HG03280 (cell line): ENCODE results near the gene AK5.

ENCODE experiments used
- ATAC-seq: cut with Tn5 transposase; IDR thresholded peaks from one replicate; pipeline ENCODE4 v1.9.1; 2021; ENCODE audit warnings: mild to moderate bottlenecking, moderate library complexity; ENCODE audit not compliant: unreplicated experiment

AK5 gene

DNA sequence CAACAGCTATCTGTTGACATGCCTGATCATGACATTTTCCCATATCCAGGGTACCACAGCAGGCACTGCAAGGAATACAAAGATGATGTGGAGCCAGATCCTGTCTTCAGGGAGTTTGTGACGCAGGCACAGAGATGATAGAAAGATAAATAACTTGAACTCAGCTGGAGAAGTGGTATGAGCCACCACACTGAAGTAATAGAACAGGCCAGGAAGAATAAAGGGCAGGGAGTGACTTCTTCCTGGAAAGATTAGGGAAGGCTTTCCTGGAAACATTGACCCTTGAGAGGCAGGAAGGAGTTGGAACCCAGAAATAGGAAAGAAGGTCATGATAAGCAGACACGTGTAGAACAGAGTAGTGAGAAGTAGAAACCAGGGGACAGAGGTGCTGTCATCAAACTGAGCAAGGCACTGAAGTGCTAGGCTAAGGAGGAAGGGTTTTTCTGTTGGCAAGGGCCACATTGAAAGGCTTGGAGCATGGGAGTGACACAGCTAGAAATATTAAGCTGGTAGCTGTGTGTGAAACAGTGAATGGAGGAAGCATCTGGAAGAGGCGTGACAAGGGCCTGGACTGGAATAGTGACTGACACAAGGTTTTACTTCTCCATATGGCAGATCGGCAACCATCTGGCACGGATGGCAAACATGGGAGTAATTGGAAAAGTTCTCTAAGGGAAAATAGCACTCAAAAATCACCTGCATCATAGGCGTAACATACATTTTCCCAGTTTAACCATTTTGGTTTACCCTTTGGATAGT lies 68.4 kb downstream of the AK5 start:
- ATAC-seq = no peak

DNA sequence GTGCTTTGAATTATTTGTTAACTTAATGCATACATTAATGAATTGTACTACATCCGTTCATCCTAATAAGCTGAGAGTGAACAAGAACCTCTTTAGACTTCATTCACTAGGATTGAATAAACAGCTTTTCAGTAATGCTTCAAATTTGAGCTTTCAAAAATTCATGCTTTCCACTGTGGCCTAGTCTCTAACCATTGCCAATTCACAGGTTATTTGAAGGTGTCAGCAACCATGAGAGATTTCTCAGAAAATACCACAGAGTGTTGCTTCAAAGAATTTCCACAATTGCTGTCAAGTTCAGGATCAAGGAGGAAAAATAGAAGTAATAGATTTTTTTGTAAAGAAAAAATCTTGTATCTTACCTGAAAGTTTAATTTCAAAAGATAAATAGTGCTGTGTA lies 72.7 kb downstream of the AK5 start:
- no peak for ATAC-seq

DNA sequence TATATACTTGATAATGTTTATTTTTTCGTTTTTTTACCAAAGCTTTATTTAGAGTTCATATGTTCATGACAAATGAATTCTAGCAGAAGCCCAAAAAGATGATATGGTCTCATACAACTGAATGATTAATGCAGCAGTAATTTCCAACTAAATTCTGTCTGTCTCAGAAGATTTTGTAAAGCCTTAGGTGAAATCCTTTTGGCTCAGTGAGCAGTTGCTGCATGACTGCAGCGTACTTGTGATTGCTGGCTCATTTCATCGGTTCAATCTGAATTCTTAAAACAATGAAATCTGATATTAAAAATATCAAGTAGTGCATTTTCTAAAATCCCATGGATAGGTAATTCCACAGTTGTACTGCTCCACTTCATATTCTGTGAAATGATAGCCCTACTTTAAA lies 73.2 kb downstream of the AK5 start:
- no peak for ATAC-seq

DNA sequence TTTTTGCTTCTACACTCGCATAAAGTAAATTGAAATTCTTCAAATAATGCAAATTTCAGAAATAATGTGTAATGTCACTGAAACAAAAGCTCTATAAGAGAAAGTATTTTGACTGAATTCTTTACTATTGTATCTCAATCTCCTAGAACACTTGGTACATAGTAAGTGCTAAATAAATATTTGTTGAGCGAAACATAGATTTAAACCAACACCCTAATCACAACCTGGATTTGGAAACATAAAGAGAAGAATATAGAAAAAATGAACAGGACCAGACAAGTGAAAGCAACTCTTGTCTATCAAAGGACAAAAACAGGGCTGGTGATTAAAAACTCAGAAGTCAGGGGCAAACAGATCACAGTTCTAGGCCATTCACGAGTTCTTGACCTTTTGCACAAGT lies 74.3 kb downstream of the AK5 start:
- no peak for ATAC-seq

DNA sequence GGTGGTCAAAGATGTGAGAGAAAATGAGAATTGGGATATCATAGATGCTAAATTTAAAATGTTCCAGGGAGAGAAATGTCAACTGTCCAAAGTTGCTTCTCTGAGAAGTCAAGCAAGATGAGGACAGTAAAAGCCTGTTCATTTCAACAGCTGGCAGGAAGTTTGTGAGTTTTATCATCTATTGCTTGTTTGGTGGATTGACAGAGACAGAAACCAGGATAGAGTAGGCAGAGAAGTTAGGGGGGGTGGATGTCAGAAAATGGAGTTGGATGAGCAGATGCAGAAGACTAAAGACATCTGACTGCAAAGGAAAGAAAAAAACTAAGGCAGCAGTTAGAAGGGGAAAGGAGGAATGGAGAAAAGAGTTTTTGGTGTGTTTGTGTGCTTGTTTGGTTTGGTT lies 78.4 kb downstream of the AK5 start:
- ATAC-seq = no peak

DNA sequence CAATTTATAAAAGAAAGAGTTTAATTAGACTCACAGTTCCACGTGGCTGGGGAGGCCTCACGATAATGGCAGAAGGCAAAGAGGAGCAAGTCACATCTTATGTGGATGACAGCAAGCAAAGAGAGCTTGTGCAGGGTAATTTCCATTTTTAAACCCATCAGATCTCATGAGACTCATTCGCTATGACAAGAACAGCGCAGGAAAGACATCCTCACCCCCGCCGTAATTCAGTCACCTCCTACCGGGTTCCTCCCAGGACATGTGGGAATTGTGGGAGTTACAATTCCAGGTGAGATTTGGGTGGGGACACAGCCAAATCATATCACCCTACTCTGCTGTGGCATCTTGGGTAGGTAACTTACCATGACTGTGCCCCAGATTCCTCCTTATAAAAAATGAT lies 79.8 kb downstream of the AK5 start:
- ATAC-seq = no peak

DNA sequence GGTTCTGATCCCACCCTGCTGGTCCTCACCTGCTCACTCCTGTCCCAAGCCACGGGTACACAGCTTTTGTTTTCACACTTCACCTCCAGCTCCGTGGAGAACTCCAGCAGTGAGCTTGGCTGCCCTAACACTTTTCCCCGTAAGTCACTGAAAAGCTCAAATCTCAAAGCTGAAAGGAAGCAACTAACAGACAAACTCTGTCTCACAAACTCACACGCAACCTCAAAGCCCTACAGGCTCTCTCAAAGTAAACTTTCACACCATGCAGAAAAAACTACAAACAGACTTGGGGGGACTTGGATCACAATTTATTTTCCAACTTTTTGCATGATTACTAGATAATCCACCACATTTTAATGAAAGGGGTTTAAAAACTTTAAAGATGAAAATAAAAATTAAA lies 88.3 kb downstream of the AK5 start:
- ATAC-seq = no peak

DNA sequence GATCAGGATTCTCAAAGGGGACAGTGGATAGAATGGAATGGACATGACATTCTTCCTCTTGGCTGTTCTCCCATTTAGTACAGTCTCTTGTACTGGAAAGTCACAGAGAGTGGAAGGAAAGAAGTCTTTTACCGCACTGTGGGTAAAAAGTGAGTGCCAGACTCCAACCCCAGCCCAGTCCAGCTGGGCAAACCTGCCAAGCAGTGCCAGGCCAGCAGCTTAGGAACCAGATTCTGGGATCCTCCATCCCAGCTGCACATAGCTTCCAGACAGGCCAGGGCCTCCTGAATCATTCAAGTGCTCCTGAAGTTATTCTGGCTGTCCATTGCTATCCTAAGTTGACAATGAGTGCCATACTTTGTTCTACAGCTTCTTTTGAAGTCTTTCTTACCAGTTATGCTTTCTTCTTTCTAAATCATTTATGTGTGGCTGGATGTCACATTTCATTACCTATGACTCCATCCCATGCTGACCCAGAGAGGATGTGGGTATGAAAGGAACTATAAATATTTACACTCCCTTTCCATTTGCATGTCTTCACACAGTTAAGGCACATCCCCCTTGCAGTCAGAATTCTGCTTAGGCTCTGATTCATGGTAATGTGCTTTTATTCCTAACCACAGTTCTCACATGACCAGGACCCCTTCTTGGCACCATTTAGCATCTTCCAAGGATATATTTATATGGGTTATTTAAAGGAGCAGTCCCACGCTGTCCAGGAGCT lies 88.9 kb downstream of the AK5 start:
- no peak for ATAC-seq

DNA sequence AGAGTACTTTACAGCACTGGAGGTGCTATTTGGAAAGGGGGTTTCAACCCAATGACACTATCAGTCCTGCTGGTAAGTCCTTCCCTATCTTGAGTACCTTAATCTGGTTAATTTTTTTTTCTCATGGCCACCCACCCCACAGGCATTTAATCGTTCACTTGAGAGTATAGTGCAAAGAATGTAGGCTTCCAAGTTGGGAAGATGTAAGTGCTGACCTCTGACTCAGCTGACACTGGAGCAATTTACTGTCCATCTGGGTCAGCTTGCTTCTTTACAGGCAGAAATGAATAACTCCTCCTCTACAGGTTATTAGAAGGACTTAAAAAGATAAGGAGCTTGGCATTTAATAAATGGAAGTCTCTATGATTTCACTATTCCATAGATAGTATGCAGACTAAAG lies 89.6 kb downstream of the AK5 start:
- ATAC-seq = no peak

DNA sequence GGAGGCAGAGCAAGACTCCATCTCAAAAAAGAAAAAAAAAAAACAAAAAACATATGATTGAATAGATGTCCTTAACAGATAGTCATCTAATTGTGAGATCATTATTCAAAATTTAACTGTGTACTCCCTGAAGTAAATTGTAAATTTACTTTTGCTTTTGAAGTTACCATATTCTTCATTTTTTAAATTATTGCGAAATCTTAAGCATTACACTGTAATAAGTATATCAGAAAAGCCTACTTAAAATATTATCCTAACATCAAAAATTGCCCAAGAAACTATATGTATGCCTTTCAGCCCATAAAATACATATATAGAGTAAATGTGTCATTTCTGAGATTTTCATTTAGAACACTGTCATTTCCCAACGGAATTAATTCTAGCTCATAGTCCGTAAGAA lies 91.9 kb downstream of the AK5 start:
- no peak for ATAC-seq

DNA sequence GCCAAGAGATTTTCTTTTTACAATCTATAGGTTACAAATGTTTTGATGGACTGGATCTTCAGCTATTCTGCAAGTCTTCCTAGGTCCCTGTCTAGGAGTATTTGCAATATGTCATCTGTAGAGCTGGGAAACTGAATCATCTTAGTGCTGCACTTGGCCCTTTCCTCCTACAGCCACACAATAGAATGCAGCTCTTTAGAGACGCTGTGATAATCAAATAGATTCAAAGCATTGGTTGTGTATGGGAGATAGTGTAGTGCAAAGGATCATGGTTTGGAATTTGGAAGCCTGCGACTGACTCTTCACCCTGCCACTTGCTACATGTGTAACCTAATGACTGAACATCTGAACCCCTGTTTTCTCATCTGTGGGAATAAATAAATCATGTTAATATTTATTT lies 93.7 kb downstream of the AK5 start:
- no peak for ATAC-seq

DNA sequence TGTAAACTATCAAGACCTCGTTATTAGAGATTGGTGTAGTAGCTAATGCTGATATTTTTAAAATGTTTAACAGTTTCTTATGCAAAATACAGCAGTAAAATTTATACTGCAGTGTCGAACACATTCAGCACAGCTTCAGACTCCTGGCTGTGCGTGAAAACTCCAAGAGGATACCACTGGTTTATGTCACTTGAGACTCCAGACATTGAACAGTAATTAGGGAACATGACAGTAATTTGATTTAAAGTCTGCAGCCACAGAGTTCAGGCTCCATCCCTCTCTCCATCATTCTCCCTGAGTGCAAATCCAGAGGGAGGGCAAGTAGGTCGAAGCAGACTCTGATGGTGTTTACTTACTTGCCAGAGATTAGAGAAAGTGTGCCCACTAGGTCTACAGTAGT lies 94.2 kb downstream of the AK5 start:
- no peak for ATAC-seq

DNA sequence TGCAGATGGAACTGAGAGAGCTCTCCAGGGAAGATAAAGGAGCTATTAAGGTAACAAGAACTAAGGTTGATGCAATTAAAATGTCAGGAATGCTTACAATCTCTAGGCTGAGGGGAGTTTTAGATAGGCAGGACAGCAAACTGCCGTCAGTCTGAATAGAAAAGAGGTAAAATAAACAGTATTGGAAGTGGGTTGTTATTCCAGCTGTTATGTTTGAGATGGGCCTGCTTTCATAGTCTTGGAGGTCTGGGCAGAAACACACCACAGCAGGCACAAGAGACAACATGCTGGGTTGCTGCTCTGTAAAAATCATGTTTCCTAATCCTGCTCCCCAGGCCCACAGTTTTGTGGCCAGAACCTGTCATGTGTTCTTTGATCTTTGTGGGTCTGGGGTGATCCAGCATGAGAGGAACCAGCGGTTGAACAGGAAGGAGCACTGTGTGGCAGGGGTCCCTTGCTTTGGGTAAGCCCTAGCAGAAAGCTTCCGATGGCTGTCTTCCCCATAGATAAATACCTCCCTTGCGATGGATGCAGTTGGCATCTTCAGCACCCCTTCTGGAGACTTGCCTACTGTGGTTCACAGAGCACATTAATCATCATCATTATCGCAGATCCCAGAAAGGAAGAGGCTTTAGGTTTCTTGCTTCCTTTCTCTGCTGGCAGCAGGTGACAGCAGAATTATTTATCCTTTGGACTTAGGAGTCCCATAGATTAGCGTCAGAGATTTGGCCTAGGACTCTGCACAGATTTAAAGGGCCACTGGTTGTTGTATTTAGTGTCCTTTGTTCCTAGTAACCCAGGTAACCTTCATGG lies 97.1 kb downstream of the AK5 start:
- no peak for ATAC-seq

DNA sequence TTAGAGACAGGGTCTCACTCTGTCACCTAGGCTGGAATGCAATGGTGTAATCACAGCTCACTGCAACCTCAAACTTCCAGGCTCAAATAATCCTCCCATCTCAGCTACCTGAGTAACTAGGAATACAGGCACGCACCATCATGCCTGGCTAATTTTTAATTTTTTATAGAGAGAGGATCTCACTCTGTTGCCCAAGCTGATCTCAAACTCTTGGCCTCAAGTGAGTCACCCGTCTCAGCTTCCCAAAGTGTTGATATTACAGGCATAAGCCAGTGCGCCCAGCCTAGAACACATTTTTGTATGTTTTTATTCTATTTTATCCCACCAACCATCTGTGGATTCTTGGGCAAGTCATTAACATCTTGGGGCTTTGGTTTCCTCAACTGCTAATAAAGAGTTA lies 100.5 kb downstream of the AK5 start:
- no peak for ATAC-seq

DNA sequence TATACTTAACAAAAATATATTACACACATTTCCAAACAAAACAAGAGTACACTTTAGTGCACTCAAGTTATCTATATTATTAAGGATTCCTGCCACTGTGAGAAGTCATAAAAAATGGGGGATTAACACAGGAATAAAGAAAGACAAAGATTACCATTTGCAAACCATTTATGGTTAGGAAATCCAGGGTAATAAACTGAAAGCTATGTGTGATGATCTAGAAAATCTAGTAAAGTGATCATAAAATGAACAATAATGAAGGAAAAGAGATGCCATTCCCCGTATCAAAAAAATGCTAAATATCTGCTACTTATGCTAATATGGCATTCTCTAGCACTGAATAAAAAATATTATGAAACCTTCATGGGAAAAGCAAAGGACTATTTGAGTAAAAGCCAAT lies 101.4 kb downstream of the AK5 start:
- ATAC-seq = no peak

DNA sequence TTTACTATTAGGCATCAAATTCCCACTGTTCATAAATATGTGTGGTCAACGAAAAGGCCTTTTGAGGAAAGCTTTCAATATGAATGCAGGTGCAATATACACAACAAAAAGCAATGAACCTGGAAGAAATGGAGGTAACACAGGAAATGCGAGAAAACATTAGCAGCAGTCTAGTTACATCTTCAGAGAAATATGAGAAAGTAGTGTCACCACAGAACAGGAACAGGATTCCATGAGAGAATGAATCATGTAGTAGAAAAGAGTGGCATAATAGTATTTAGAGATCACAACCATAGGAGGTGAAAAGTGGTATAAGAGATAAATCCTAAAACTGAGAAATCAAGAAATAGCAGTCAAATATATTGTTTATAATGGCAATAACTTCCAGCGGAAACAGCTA lies 103.7 kb downstream of the AK5 start:
- ATAC-seq = no peak

DNA sequence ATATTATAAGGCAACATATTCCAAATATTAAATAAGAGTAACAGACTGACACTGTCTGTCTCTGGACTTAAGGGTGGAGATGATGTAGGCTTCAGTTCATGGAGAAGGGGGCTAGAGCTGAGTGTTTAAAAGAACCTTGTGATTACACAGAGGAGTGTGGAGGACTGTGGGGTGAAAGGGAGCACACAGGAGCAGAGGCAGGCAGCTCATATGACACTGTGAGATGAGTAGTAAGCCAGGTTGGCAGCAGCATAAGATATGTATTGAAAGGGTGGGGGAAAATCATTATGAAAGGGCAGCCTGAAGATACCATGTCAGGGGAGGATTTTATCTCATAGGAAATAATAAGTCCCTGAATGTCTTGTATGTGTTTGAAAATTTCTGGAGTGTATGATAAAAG lies 104.5 kb downstream of the AK5 start:
- no peak for ATAC-seq

DNA sequence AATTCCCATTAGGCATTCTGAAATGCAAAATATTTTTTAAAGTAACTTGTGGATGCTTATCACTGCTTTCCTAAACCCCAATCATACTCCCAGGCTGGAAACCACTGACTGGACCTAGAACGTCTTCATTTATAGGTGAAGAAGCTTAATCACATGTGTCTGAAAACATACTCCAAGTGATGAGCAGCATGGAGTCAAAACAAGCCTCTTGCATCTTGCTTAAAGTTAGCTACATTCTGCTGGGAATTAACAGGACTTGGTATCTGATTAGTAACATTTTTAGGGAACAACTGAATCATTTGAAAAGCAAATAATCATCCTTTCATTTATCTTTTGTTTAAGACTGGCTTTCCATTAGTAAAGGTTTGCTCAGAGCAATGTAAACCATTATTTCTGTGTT lies 105.7 kb downstream of the AK5 start:
- ATAC-seq = no peak

DNA sequence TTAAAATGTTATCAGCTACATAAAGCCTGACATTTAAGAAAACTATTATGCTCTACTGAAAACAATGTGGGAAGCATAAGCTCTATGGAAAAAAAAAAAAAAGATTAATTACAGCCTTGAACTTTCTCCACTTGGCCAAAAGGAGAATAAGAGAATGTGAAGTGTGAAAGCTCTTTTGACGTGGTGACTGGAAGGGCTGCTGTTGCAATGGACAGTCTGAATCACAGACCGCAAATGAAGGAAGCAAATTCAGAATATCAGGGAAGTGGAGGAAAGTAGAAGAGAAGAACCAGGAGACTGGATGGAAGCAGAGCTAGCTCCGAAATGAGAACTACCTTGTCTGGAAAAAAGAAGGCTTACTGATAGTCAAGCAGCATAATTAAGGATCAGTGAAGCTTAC lies 106.8 kb downstream of the AK5 start:
- no peak for ATAC-seq

DNA sequence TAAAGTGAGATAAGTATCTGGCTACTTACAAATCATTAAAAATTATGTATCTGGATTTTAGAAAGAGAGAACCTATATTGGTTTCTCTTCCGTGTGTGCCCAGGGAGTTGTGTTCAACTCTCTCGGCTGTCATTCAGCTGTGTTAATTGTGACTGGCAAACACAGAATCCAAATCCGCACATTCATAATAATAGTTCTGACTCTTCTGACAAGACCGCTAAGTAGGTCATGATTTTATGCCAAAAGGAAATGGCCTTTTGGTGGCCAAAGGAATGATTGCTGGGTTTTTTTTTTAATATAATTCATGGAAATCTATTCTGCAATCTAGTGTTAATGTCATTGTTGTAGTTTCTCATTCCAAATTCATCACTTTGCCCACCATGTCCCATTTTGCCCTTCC lies 110.7 kb downstream of the AK5 start:
- no peak for ATAC-seq

DNA sequence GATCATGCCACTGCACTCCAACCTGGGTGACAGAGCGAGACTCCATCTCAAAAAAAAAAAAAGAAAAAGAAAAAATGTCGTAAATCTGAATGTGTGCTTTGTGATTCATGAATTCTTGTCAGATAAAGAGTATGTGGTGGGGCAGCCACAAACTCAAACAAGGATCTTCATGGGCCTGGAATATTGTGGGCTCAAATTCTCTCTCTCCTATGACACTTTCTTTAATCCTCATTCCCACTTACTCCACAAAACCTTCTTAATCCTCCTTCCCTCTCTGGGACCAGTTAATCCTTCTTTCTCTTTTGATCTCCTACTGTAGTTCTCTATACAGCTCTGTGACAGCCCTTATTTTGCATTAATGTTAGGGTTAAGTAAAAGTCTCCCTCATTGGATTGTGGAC lies 112.3 kb downstream of the AK5 start:
- ATAC-seq = no peak

DNA sequence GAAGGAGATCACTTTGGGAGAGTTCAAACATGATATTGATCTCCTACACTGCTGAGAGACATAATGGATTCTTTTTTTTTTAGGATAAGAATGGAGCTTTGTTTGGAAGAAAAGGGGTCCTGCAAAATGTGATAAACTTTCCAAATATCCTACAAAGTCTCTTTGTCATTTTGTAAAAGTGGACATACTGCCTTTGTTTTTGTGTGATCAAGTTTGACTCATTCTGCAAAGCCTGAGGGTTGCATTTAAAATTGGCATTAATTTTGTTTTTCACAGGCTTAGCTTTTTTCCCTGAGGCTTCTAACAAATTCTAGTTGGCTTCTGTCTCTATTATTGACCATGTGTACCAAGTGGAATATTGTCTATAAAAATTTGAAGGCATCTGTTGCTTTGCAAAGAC lies 113.2 kb downstream of the AK5 start:
- no peak for ATAC-seq
